Lower leg skin (tissue), 3 donors: ENCODE results near the gene PRPF38A.

ENCODE experiments used
- CTCF ChIP-seq, 3 donors: fragments of 450-650 bp; IDR thresholded peaks; one replicate each; pipeline ENCODE4 v1.5.1; 2016; ENCODE audit warnings: antibody characterized with exemption in 3 of 3, mild to moderate bottlenecking in 3 of 3, moderate library complexity in 2 of 3
- POLR2A ChIP-seq, 2 donors: fragments of 450-650 bp; IDR thresholded peaks; one replicate each; pipeline ENCODE4 v1.6.1; 2016 to 2017; ENCODE audit warnings: antibody characterized with exemption in 2 of 2, mild to moderate bottlenecking in 1 of 2, moderate library complexity in 1 of 2

- TF ChIP-seq CTCF (IDR thresholded peaks at IDR 0.05) (no peak), POLR2A (IDR thresholded peaks at IDR 0.05) (no peak)
Observed at GRCh38 chr1:52454779-52455178, 50.4 kb downstream of the PRPF38A start.
